Stimulated activated CD4-positive, alpha-beta T cell treated with anti-CD3 and anti-CD28 coated beads, Interleukin-12 subunit alpha, Interleukin-12 subunit beta, amount 100 ng/mL, for 4 hours (primary cell): Measurements from ENCODE around the gene PCDHGB2.
"Not testable (repeated sequence)": the region's sequence is repeated elsewhere in the genome, so short reads cannot be mapped to it uniquely, and the experiment has no call there.

ENCODE experiments used
- DNase-seq: peaks from one replicate; pipeline ENCODE4 v3.0.0-alpha.2; 2020

PCDHGB2 gene

DNA sequence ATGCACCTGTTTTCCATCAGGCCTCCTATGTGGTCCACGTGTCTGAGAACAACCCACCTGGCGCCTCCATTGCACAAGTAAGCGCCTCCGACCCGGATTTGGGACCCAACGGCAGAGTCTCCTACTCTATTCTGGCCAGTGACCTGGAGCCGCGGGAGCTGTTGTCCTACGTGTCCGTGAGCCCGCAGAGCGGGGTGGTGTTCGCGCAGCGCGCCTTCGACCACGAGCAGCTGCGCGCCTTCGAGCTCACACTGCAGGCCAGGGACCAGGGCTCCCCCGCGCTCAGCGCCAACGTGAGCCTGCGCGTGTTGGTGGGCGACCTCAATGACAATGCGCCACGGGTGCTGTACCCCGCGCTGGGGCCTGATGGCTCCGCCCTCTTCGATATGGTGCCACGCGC is 8.2 kb upstream of the PCDHGB2 start:
- no peak for DNase-seq

DNA sequence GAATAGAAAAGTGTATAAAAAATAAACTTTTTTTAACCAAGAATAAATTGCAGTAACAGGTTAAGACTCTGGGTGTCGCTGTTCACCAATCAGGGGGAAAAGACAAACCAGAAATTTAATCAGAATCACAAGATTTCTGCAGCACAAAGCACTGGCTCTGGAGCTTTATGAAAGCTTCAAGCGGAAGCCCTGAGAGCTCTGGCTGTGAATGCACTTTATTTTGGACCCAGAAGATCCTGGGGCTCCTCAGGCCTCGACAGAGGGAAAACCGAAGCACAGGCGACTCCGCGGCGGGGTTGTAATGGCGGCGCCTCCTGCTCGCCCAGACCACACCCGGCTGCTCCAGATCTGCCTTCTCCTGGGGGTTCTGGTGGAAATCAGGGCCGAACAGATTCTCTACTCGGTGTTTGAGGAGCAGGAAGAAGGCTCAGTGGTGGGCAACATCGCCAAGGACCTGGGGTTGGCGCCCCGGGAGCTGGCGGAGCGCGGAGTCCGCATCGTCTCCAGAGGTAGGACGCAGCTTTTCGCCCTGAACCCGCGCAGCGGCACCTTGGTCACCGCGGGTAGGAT is 4.8 kb upstream of the PCDHGB2 start, which contains the start of gene PCDHGA4:
TSS of gene PCDHGA4 (plus strand) at position 122 of the 570 bp plus-strand sequence. CDS start at position 209, 87 bp downstream.
- DNase-seq: no peak

DNA sequence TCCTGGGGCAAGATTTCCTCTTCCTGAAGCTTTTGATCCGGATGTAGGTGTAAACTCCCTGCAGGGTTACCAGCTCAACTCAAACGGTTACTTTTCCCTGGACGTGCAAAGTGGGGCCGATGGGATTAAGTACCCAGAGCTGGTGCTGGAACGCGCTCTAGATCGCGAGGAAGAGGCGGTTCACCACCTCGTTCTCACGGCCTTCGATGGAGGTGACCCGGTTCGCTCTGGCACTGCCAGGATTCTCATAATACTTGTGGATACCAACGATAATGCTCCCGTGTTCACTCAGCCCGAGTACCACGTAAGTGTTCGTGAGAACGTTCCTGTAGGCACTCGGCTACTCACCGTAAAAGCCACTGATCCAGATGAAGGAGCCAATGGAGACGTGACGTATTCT is 4.2 kb upstream of the PCDHGB2 start:
- DNase-seq: no peak

DNA sequence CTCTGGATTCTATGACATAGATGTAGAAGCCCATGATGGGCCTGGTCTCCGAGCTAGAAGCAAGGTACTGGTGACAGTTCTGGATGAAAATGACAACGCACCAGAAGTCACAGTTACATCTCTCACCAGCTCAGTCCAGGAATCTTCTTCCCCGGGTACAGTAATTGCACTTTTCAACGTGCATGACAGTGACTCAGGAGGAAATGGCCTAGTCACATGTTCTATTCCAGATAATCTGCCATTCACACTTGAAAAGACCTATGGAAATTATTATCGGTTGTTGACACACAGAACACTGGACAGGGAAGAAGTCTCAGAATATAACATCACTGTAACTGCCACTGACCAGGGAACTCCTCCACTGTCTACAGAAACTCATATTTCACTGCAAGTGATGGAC is 3.7 kb upstream of the PCDHGB2 start:
- DNase-seq: no peak

DNA sequence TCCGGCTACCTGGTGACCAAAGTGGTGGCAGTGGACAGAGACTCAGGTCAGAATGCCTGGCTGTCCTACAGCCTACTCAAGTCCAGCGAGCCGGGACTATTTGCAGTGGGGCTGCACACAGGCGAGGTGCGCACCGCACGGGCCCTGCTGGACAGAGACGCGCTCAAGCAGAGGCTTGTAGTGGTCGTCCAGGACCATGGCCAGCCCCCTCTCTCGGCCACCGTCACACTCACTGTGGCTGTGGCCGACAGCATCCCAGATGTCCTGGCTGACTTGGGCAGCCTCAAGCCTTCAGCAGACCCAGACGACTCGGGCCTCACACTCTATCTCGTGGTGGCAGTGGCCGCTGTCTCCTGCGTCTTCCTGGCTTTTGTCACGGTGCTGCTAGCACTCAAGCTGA is 2.8 kb upstream of the PCDHGB2 start:
- DNase-seq: no peak

DNA sequence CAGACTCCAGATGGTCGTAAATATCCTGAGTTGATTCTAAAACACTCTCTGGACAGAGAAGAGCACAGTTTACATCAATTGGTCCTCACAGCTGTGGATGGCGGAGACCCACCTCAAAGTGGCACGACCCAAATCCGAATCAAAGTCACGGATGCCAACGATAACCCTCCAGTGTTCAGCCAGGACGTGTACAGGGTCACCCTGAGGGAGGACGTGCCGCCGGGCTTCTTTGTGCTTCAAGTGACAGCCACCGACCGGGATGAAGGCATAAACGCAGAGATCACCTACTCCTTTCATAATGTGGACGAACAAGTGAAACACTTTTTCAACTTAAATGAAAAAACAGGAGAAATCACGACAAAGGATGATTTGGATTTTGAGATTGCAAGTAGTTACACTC is 891 bp downstream of the PCDHGB2 start:
- no peak for DNase-seq

DNA sequence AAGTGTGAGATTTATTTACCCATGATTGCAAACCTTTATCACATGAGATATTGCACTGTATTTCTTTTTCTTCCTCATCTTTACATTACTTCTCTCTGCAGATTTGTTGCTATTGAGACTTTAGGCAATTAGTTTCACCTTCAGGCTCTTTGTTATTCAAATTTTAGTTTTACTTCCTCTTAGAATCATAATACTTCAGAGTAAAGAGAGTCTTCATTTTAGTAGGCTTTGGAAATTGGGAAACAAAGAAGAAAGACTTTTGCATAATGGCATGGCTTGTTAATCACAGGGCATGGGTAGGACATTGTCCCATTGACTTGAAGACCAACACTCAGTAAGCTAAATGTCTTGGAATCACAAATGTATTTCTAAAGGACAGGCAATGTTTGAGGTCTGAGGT is 2.9 kb downstream of the PCDHGB2 start:
- no peak for DNase-seq

DNA sequence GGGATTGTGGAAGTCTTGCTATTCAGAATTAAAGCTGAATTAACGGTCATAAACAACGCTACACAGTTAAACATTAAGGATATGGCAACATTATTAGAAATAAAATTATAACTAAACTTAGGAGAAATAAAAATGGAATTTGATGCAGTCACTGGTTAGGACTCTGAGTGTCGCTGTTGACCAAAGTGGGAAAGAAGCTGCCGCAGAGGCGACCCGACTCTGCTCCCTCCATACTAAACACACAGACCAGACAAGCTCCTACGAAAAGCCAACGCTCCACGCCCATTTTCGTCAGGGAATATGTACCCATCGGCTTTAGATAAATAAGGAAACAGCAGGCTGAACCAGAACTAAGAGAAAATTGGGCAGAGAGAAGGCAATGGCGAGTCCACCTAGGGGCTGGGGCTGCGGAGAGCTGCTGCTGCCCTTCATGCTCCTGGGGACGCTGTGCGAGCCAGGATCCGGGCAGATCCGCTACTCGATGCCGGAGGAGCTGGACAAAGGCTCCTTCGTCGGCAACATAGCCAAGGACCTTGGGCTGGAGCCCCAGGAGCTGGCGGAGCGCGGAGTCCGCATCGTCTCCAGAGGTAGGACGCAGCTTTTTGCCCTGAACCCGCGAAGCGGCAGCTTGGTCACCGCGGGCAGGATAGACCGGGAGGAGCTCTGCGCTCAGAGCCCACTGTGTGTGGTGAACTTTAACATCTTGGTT is 4.3 kb downstream of the PCDHGB2 start, which contains the start of gene PCDHGA5:
TSS of gene PCDHGA5 (plus strand) at position 211 of the 709 bp plus-strand sequence. CDS start at position 380, 169 bp downstream.
- no peak for DNase-seq

DNA sequence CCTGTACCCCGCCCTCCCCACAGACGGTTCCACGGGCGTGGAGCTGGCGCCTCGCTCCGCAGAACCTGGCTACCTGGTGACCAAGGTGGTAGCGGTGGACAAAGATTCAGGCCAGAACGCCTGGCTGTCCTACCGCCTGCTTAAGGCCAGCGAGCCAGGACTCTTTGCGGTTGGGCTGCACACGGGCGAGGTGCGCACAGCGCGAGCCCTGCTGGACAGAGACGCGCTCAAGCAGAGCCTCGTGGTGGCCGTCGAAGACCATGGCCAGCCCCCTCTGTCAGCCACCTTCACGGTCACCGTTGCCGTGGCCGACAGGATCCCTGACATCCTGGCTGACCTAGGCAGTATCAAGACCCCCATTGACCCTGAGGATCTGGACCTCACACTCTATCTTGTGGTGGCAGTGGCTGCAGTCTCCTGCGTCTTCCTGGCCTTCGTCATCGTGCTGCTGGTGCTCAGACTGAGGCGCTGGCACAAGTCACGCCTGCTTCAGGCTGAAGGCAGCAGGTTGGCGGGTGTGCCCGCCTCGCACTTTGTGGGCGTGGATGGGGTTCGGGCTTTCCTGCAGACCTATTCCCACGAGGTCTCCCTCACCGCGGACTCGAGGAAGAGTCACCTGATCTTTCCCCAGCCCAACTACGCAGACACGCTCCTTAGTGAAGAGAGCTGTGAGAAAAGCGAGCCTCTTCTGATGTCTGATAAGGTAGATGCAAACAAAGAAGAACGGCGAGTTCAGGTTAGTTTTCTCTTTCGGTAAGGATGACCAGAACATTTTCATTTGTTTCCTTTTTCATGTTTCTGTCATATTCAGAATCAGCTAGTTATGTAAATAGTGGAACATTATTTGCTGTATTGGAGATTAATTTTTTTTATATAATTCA is 6.5 kb downstream of the PCDHGB2 start:
- DNase-seq: no peak

DNA sequence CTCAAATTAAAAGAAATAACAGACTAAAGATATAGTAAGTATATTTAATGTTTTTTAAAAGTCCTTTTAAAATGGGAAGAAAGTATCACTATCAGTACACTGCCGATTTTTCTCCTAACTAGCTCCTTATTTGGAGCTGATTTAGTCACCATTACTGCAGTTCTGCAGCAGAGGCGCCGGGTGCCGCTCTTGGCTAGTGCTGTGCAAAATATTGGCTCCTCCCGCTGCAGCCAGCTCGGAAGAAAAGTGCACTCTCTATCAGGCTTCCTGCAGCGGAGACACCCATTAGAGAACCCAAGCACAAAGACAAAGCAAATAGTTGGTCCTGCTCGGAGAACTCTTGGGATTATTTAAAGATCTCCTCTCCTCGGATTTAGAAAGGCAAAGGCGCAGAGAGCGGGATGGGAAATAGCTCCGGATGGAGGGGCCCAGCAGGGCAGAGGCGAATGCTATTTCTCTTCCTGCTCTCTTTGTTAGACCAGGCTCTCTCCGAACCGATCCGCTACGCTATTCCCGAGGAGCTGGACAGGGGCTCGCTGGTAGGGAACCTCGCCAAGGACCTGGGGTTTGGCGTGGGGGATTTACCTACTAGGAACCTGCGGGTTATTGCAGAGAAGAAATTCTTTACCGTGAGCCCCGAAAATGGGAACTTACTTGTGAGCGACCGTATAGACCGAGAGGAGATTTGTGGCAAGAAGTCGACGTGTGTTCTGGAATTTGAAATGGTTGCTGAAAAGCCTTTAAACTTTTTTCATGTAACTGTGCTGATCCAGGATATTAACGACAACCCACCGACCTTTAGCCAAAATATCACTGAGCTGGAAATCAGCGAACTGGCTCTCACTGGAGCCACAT is 10.4 kb downstream of the PCDHGB2 start, which contains the start of gene PCDHGB3:
TSS of gene PCDHGB3 (plus strand) at position 249 of the 855 bp plus-strand sequence. CDS start at position 402, 153 bp downstream.
- DNase-seq: peak; percentile 11

DNA sequence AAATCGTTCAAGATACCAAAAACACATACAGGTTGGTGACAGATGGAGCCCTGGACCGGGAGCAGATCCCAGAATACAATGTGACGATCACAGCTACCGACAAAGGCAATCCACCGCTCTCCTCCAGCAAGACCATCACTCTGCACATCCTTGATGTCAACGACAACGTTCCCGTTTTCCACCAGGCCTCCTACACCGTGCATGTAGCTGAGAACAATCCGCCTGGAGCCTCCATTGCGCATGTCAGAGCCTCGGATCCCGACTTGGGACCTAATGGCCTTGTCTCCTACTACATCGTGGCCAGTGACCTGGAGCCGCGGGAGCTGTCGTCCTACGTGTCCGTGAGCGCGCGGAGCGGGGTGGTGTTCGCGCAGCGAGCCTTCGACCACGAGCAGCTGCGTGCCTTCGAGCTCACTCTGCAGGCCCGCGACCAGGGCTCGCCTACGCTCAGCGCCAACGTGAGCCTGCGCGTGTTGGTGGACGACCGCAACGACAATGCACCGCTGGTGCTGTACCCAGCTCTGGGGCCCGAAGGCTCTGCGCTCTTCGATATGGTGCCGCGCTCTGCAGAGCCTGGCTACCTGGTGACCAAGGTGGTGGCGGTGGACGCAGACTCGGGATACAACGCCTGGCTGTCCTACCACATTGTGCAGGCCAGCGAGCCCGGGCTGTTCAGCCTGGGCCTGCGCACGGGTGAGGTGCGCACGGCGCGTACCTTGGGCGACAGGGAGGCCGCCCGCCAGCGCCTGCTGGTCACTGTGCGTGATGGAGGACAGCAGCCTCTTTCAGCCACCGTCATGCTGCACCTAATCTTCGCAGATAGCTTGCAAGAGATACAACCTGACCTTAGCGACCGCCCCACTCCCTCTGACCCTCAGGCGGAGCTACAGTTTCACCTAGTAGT is 12.0 kb downstream of the PCDHGB2 start:
- DNase-seq: no peak

DNA sequence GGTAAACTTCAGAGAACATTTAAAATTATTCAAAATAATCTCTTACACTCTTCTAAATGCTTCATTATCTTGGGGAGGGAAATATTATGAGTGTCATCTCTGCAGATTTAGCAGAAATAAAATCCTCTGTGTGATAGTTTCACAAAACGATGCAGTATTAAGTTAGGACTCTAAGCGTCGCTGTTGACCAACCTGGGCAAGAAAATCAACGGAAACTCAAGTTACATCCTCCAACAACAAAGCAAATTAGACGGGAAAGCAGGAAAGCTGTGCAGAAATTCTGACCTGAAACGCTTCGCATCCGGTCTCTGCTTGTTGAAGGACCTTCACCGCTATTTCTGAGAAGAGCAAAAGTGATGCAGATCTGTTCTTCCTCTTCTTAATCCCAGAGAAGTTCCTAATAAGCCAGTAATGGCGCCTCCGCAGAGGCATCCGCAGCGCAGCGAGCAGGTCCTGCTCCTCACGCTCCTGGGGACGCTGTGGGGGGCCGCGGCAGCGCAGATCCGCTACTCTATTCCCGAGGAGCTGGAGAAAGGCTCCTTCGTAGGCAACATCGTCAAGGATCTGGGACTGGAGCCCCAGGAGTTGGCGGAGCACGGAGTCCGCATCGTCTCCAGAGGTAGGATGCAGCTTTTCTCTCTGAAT is 14.0 kb downstream of the PCDHGB2 start, which contains the start of gene PCDHGA6:
TSS of gene PCDHGA6 (plus strand) at position 219 of the 645 bp plus-strand sequence. CDS start at position 412, 193 bp downstream.
- DNase-seq: no peak

DNA sequence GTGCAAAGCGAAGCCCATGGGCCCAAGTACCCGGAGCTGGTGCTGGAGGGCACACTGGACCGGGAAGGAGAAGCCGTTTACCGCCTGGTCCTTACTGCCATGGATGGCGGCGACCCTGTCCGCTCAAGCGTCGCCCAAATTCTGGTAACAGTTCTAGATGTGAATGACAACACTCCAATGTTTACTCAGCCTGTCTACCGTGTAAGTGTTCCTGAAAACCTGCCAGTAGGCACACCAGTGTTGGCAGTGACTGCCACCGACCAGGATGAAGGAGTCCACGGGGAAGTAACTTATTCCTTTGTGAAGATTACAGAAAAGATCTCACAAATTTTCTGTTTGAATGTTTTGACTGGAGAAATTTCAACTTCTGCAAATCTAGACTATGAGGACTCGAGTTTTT is 14.8 kb downstream of the PCDHGB2 start:
- DNase-seq: no peak

DNA sequence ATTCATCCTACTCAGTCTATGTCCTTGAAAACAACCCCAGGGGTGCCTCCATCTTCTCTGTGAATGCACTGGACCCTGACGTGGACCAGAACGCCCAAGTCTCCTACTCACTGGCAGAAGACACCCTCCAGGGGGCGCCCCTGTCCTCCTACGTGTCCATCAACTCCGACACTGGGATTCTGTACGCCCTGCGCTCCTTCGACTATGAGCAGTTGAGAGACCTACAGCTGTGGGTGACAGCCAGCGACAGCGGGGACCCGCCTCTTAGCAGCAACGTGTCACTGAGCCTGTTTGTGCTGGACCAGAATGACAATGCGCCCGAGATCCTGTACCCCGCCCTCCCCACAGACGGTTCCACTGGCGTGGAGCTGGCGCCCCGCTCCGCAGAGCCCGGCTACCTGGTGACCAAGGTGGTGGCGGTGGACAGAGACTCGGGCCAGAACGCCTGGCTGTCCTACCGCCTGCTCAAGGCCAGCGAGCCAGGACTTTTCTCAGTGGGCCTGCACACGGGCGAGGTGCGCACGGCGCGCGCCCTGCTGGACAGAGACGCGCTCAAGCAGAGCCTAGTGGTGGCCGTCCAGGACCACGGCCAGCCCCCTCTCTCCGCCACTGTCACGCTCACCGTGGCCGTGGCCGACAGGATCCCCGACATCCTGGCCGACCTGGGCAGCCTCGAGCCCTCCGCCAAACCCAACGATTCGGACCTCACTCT is 15.8 kb downstream of the PCDHGB2 start:
- DNase-seq: not testable (repeated sequence)

DNA sequence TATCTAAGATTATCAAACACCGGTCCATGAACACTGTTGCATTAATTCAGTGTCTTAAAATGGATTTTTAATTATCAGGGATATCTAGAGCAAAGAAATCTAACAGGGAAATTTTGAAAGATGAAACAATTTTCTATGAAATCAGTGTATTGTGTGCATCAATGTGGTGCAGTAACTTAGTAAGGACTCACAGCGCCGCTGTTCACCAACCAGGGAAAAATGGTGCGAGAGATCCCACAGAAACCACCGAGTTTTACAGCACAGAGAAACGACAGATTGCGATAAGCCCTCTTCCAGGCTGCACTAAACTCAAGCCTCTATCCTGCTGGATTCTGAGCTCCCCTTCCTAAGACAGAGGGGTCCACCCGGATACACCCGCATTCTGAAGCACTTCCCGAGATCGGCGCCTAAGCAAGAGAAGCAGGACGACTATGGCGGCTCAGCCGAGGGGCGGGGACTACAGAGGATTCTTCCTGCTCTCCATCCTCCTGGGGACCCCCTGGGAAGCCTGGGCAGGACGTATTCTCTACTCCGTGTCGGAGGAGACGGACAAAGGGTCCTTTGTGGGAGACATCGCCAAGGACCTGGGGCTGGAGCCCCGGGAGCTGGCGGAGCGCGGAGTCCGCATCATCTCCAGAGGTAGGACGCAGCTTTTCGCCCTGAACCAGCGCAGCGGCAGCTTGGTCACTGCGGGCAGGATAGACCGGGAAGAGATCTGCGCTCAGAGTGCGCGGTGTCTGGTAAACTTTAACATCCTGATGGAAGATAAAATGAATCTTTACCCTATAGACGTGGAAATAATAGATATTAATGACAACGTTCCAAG is 22.9 kb downstream of the PCDHGB2 start, which contains the start of gene PCDHGA7:
TSS of gene PCDHGA7 (plus strand) at position 274 of the 826 bp plus-strand sequence. CDS start at position 432, 158 bp downstream.
- no peak for DNase-seq

DNA sequence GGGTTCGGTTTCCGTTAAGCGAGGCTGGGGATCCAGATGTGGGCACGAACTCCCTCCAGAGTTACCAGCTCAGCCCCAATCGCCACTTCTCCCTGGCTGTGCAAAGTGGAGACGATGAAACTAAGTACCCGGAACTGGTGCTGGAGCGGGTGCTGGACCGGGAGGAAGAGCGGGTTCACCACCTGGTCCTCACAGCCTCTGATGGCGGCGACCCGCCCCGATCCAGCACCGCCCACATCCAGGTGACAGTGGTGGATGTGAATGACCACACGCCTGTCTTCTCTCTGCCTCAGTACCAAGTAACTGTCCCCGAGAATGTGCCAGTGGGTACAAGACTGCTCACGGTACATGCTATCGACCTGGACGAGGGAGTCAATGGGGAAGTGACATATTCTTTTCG is 23.6 kb downstream of the PCDHGB2 start:
- no peak for DNase-seq

DNA sequence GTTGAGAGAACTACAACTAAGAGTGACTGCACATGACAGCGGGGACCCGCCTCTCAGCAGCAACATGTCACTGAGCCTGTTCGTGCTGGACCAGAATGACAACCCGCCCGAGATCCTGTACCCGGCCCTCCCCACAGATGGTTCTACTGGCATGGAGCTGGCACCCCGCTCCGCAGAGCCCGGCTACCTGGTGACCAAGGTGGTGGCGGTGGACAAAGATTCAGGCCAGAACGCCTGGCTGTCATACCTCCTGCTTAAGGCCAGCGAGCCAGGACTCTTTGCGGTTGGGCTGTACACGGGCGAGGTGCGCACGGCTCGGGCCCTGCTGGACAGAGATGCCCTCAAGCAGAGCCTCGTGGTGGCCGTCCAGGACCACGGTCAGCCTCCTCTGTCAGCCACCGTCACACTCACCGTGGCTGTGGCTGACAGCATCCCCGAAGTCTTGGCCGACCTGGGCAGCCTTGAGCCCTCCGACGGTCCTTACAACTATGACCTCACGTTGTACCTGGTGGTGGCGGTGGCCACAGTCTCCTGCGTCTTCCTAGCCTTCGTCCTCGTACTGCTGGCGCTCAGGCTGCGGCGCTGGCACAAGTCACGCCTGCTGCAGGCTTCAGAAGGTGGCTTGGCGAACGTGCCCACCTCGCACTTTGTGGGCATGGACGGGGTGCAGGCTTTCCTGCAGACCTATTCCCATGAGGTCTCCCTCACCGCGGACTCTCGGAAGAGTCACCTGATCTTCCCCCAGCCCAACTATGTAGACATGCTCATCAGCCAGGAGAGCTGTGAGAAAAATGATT is 24.9 kb downstream of the PCDHGB2 start:
- no peak for DNase-seq
